ENCODE measurements around the gene NDUFC2. TPM values are rescaled to one million over a fixed set of nuclear protein-coding genes. Genes with fewer than 3 reads are reported as not detected.
A peak's percentile ranks its signal among the peaks of the same experiment; 100 is the strongest.

Gene NDUFC2
- total RNA-seq, 4 donors from 2014 or later = 67.8 to 86.3 (median 76.0) TPM

DNA sequence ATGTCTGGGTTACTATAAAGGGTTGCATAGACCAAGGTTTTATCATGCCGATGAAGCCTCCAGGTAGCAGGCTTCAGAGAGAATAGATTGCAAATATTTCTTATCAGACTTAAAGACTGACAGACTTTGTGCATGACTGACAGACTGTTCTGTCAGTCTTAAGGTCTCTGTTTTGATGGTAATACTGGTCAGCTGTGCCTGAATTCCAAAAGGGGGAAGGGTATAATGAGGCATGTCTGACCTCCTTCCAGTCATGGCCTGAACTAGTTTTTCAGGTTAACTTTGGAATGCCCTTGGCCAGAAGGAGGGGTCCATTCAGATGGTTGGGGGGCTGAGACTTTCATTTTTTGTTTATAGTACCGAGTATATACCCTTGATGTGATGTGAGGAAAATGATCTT, 51.9 kb downstream of the NDUFC2 start:
- 87 to 95% methylated on average over 2 of the region's 2 CpGs for WGBS, 2 donors
- peaks cover 6 to 39% (median 6%) of the 10 kb centered on the region in 3 donors for H3K4me1 ChIP-seq
- intact Hi-C loops (cut with DNase I) = no loop called here
- no peak for DNase-seq
- no peaks in the 10 kb centered on the region for H3K27me3 ChIP-seq
- H3K27ac ChIP-seq = no peak overlapping the region
- no peaks in the 10 kb centered on the region for H3K36me3 ChIP-seq
- no peak for TF ChIP-seq CTCF (IDR thresholded peaks at IDR 0.05)
- no peak for TF ChIP-seq POLR2A (IDR thresholded peaks at IDR 0.05)
- H3K9me3 ChIP-seq = no peaks in the 10 kb centered on the region
- H3K4me3 ChIP-seq = no peak overlapping the region

GRCh38 chr11:78025378-78025777, 54.3 kb downstream of the NDUFC2 start:
- H3K36me3 ChIP-seq = no peaks in the 10 kb centered on the region
- no peaks in the 10 kb centered on the region for H3K27me3 ChIP-seq
- peaks cover 1 to 29% (median 9%) of the 10 kb centered on the region in 3 donors for H3K4me1 ChIP-seq
- no peak overlapping the region for H3K4me3 ChIP-seq
- DNase-seq = no peak
- H3K9me3 ChIP-seq = no peaks in the 10 kb centered on the region
- H3K27ac ChIP-seq = no peak overlapping the region
- no peak for TF ChIP-seq CTCF (IDR thresholded peaks at IDR 0.05)
- no peak for TF ChIP-seq POLR2A (IDR thresholded peaks at IDR 0.05)
- intact Hi-C loops (cut with DNase I) = no loop called here

DNA sequence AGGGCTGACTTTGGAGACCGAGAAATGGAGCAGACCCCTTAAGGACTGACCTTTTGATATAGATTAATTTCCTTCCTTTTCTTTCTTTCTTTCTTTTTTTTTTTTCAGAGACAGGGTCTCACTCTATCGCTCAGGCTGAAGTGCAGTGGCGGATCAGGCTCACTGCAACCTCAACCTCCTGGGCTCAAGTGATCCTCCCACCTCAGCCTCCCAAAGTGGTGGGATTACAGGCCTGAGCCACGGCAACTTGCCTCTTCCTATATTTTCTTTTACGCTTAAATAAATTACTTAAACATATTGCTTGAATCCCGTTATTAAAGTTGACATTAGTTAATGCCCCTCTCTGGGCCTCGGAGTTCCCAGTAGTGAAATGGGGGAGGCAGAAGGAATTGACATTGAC, 56.2 kb downstream of the NDUFC2 start:
- Histone ChIP-seq H3K4me1 (peaks cover 0 to 19% (median 9%) of the 10 kb centered on the region in 3 donors), H3K27ac (peak overlapping the region in 1 of 4 donors; percentile 51), H3K4me3 (peak overlapping the region; percentile 25 to 70 (median 52)), H3K27me3 (no peaks in the 10 kb centered on the region), H3K36me3 (no peaks in the 10 kb centered on the region), H3K9me3 (no peaks in the 10 kb centered on the region)
- intact Hi-C loops (cut with DNase I) = no loop called here
- DNase-seq = no peak
- WGBS, 2 donors = 68 to 69% methylated on average over 7 of the region's 7 CpGs
- TF ChIP-seq POLR2A (IDR thresholded peaks at IDR 0.05) (no peak), CTCF (IDR thresholded peaks at IDR 0.05) (no peak)

DNA sequence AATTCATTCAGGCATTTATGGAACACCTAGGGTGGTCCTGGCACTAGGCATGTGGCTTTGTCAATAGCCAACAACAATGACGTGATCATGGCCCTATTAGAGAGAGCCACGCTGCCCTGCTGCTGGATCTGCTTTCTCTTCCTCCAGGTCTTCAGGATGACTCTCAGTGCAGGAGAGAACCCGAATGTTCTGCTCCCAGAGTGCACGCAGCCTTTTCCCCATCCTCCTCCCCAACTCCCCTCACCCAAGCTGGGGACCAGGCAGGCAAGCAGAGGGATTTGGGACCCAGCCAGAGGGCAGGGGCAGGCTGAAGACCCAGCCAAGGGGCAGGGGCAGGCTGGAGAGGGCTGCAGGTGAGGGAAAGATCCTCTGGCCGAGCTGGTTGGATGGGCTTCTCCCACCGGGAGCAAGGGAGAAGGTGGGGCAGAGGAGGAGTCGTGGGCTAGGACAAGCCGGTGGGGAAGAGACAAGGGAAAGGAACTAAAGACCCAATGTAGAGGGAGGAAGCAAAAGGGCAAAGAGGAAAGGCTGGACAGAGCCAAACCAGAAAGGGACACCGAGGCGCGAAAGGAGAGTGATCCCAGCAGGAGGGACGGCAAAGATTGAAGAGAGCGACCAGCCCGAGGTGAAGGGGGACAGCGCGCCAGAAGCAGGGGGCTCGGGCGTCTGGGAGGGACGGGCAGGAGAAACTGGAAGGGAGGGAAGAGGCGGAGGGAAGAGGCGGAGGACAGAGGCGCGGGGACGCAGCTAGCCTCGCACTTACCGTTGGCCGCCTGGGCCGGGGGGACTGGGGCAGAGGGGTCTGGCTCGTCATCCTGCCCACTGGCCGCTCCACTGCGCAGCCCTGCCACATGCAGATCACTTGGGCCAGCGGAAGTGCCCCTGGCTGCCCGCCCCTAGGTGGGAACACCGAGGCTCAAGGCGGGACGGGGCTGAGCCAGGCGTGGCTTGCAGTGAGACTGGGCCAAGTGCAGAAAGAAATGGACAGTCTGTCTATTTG, 57.0 kb downstream of the NDUFC2 start, which contains the start of gene KCTD14:
Gene KCTD14 (minus strand): TSS at position 880 of the 1,000 bp plus-strand sequence. CDS start 27 bp downstream, at position 853.
- peak within 1 kb of the TSS; percentile 1 to 64 (median 42) for H3K27ac ChIP-seq
- intact Hi-C loops (cut with DNase I) = no loop called here
- peak in 1 of 4 donors; percentile 21 for TF ChIP-seq POLR2A (IDR thresholded peaks at IDR 0.05)
- TF ChIP-seq CTCF (IDR thresholded peaks at IDR 0.05) = no peak
- H3K36me3 ChIP-seq = no peaks in the 10 kb centered on the region
- H3K9me3 ChIP-seq = no peaks in the 10 kb centered on the region
- peaks cover 0 to 19% (median 9%) of the 10 kb centered on the region in 3 donors for H3K4me1 ChIP-seq
- DNase-seq = no peak
- peak within 1 kb of the TSS; percentile 25 to 70 (median 52) for H3K4me3 ChIP-seq
- 3 to 7% methylated on average over 33 to 34 of the region's 37 CpGs for WGBS, 2 donors
- no peaks in the 10 kb centered on the region for H3K27me3 ChIP-seq

- no peak for DNase-seq
- Histone ChIP-seq H3K4me3 (no peak overlapping the region), H3K4me1 (peaks cover 0 to 19% (median 9%) of the 10 kb centered on the region in 3 donors), H3K9me3 (no peaks in the 10 kb centered on the region), H3K36me3 (peaks cover 0 to 4% (median 0%) of the 10 kb centered on the region in 3 donors), H3K27ac (no peak overlapping the region), H3K27me3 (no peaks in the 10 kb centered on the region)
- WGBS, 2 donors = 71 to 77% methylated on average over 6 of the region's 6 CpGs
- intact Hi-C loops (cut with DNase I) = no loop called here
- TF ChIP-seq CTCF (IDR thresholded peaks at IDR 0.05) (no peak), POLR2A (IDR thresholded peaks at IDR 0.05) (no peak)
These were observed 58.1 kb downstream of the NDUFC2 start for GRCh38 chr11:78021611-78022010.
